ENCODE measurements around the gene TTLL11.
A peak's percentile ranks its signal among the peaks of the same experiment; 100 is the strongest.

Gene TTLL11

DNA sequence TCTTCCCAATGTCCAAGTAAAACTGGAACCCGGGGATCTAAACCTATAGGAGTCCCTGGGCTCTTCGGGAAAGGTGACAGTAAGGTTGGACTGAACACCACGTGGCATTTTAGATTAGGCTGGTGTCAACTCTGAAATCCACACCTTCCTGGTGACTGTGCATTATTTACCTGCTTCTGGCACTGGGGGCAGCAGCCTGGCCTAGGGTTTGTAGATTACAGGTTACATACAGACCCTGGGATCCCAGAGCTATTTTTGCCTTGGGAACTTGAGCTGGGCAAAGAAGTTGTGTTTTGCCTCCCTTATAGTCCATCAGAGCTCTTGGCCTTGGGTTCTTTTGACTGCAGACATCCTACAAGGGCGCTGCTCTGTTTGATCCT lies 268.5 kb downstream of the TTLL11 start:
- WGBS, 2 donors (ENCODE audit: extremely low coverage in 2 of 2, insufficient read length in 2 of 2, insufficient replicate concordance in 1 of 2), result no CpG with 5 or more reads among the region's 4 CpGs
- H3K27ac ChIP-seq (replicated peaks; ENCODE audit: low read length), result no peak overlapping the region
- no peak overlapping the region for H2BK5ac ChIP-seq (ENCODE audit: low read length)

DNA sequence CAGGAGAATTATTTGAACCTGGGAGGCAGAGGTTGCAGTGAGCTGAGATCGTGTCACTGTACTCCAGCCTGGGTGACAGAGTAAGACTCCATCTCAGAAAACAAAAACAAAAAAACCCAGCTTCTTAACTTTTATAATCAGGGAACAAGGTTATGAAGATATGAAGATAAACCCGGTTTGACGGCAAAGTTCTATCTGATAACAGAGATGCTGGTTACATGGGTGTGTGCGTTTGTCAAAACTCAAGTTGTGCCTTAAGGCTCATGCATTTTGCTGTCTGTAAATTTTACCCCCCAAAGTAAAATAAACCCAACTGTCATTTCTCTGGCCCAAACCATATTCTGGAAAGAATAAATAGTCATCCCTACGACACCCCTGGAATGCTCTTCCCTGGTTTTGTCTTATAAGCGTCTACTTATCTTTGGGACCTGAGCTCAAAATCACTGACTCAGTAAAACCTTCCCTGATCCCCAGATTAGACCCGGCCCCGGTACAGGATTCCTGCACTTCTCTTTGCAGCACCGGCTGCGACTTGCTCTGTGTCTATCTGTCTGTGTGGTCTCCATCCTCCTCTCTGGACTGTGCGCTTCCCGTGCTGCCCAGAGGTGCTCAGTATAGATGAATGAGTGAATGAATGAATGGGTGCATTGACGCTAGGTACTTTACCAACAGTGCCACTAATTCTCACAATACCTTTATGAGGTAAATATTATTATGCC lies 269.5 kb downstream of the TTLL11 start:
- no peak overlapping the region for H2BK12ac ChIP-seq (ENCODE audit: low read length)
- H3K36me3 ChIP-seq (replicated peaks in 1 of 2; ENCODE audit: control insufficient read depth in 2 of 2, insufficient read depth in 2 of 2, low read length in 2 of 2), result no peaks in the 10 kb centered on the region
- no peak overlapping the region for H2BK15ac ChIP-seq (ENCODE audit: low read length)
- no peak overlapping the region for H2AK5ac ChIP-seq (ENCODE audit: low read depth, low read length)
- no peak overlapping the region for H2BK5ac ChIP-seq (ENCODE audit: low read length)
- no peak overlapping the region for H4K91ac ChIP-seq (ENCODE audit: low read depth, low read length, poor library complexity)
- no peaks in the 10 kb centered on the region for H3K9me3 ChIP-seq (replicated peaks in 1 of 2; ENCODE audit: control insufficient read depth in 2 of 2, insufficient read depth in 1 of 2, low read depth in 1 of 2, low read length in 2 of 2)
- H2BK120ac ChIP-seq (ENCODE audit: low read depth, low read length), result no peak overlapping the region
- H4K8ac ChIP-seq (ENCODE audit: low read depth, low read length), result no peak overlapping the region
- no peak overlapping the region for H2AFZ ChIP-seq (ENCODE audit: low read length)
- H3K27ac ChIP-seq (replicated peaks; ENCODE audit: low read length), result no peak overlapping the region
- no peak overlapping the region for H3K18ac ChIP-seq (ENCODE audit: low read length)
- peaks cover 17 to 19% of the 10 kb centered on the region in 2 donors for H3K4me1 ChIP-seq (ENCODE audit: control insufficient read depth in 2 of 2, insufficient read depth in 1 of 2, low read depth in 1 of 2, low read length in 2 of 2)
- H3K9ac ChIP-seq (ENCODE audit: low read depth, low read length, poor library complexity), result no peak overlapping the region
- H3K14ac ChIP-seq (ENCODE audit: low read length), result no peak overlapping the region
- H3K4ac ChIP-seq (ENCODE audit: low read length), result no peak overlapping the region
- H3K23ac ChIP-seq (ENCODE audit: low read depth, low read length, poor library complexity), result no peak overlapping the region
- WGBS, 2 donors (ENCODE audit: extremely low coverage in 2 of 2, insufficient read length in 2 of 2, insufficient replicate concordance in 1 of 2), result no CpG with 5 or more reads among the region's 13 CpGs
- H3K79me1 ChIP-seq (ENCODE audit: low read depth, low read length), result no peaks in the 10 kb centered on the region
- no peak overlapping the region for H3K4me3 ChIP-seq (ENCODE audit: low read length in 2 of 2)
- no peak overlapping the region for H3K4me2 ChIP-seq (ENCODE audit: insufficient read depth, low read length, poor library complexity, severe bottlenecking)
- DNase-seq (ENCODE audit: low spot score), result no peak
- H3K27me3 ChIP-seq (ENCODE audit: control insufficient read depth in 3 of 3, insufficient read depth in 3 of 3, low read depth in 1 of 3, low read length in 3 of 3), result peaks cover 0 to 20% (median 0%) of the 10 kb centered on the region in 3 experiments

More for the DNA sequence above, 268.5 kb downstream of the TTLL11 start:
- Histone ChIP-seq H2BK12ac (ENCODE audit: low read length) (no peak overlapping the region), H4K8ac (ENCODE audit: low read depth, low read length) (no peak overlapping the region), H2BK15ac (ENCODE audit: low read length) (no peak overlapping the region), H3K4ac (ENCODE audit: low read length) (no peak overlapping the region), H3K4me1 (ENCODE audit: control insufficient read depth in 2 of 2, insufficient read depth in 1 of 2, low read depth in 1 of 2, low read length in 2 of 2) (peaks cover 7 to 11% of the 10 kb centered on the region in 2 donors), H3K18ac (ENCODE audit: low read length) (no peak overlapping the region), H3K23ac (ENCODE audit: low read depth, low read length, poor library complexity) (no peak overlapping the region), H3K36me3 (replicated peaks in 1 of 2; ENCODE audit: control insufficient read depth in 2 of 2, insufficient read depth in 2 of 2, low read length in 2 of 2) (no peaks in the 10 kb centered on the region), H4K91ac (ENCODE audit: low read depth, low read length, poor library complexity) (no peak overlapping the region), H2AFZ (ENCODE audit: low read length) (no peak overlapping the region), H3K4me2 (ENCODE audit: insufficient read depth, low read length, poor library complexity, severe bottlenecking) (no peak overlapping the region), H3K14ac (ENCODE audit: low read length) (no peak overlapping the region), H3K9ac (ENCODE audit: low read depth, low read length, poor library complexity) (no peak overlapping the region), H2AK5ac (ENCODE audit: low read depth, low read length) (no peak overlapping the region), H3K27me3 (ENCODE audit: control insufficient read depth in 3 of 3, insufficient read depth in 3 of 3, low read depth in 1 of 3, low read length in 3 of 3) (peaks cover 0 to 11% (median 0%) of the 10 kb centered on the region in 3 experiments), H2BK120ac (ENCODE audit: low read depth, low read length) (no peak overlapping the region), H3K9me3 (replicated peaks in 1 of 2; ENCODE audit: control insufficient read depth in 2 of 2, insufficient read depth in 1 of 2, low read depth in 1 of 2, low read length in 2 of 2) (no peaks in the 10 kb centered on the region), H3K4me3 (ENCODE audit: low read length in 2 of 2) (no peak overlapping the region), H3K79me1 (ENCODE audit: low read depth, low read length) (no peaks in the 10 kb centered on the region)
- no peak for DNase-seq (ENCODE audit: low spot score)

DNA sequence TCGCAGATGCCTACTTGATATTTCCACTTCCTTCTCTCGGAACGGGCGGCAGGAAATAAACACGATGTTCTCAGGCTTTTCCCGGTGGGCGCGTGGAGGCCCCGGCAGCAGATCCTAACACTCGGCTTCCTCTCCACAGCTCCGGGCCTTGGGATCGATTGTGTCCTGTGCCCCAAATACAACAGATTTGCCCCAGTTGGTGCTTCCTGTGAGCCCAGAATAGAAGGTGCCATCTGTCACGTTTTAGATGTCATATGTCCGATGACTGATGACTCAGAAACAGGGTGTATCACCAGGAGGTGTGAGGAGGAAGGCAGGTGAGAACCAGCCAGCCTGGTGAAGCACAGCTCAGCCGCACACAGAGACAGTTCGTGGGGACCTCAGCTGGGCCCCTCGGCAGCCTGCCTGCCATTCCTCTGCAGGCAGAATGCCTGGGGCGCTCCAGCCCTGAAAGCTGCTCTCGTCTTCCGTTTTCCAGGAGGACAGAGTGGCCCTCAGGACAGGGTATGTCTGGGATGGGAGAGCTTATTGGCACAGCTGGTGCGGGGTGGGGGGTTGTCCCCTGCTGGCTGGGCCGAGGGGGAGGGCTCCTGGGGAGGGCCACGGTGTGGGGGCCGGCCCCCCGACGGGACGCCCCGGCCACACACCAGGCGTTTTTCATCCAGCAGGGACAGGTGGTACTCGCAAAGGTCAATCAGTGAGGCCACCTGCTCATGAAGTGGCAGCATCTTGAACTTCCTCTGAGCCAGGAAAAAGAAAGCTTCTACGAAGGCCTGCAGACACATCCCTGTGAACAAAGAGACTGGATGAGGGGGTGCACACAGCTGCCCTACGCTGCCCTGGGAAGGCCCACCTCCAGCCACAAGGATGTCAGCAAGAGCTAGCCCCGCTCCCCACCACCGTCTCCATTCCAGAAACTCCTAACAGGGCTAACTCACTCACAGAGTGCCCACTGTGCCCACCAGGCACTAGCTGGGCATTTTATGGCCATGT lies 270.7 kb downstream of the TTLL11 start:
- Histone ChIP-seq H3K23ac (ENCODE audit: low read depth, low read length, poor library complexity) (no peak overlapping the region), H3K79me1 (ENCODE audit: low read depth, low read length) (no peaks in the 10 kb centered on the region), H4K8ac (ENCODE audit: low read depth, low read length) (no peak overlapping the region), H2BK12ac (ENCODE audit: low read length) (no peak overlapping the region), H3K9ac (ENCODE audit: low read depth, low read length, poor library complexity) (no peak overlapping the region), H2AFZ (ENCODE audit: low read length) (no peak overlapping the region), H3K18ac (ENCODE audit: low read length) (peak overlapping the region; percentile 68), H2BK15ac (ENCODE audit: low read length) (peak overlapping the region; percentile 63), H3K4me2 (ENCODE audit: insufficient read depth, low read length, poor library complexity, severe bottlenecking) (no peak overlapping the region), H3K14ac (ENCODE audit: low read length) (no peak overlapping the region), H3K4me1 (ENCODE audit: control insufficient read depth in 2 of 2, insufficient read depth in 1 of 2, low read depth in 1 of 2, low read length in 2 of 2) (peaks cover 20% of the 10 kb centered on the region in 2 donors), H2AK5ac (ENCODE audit: low read depth, low read length) (peak overlapping the region; percentile 32), H2BK5ac (ENCODE audit: low read length) (no peak overlapping the region), H3K4ac (ENCODE audit: low read length) (no peak overlapping the region), H3K27ac (replicated peaks; ENCODE audit: low read length) (no peak overlapping the region), H2BK120ac (ENCODE audit: low read depth, low read length) (no peak overlapping the region), H3K4me3 (ENCODE audit: low read length in 2 of 2) (no peak overlapping the region), H3K27me3 (ENCODE audit: control insufficient read depth in 3 of 3, insufficient read depth in 3 of 3, low read depth in 1 of 3, low read length in 3 of 3) (peaks cover 0 to 32% (median 0%) of the 10 kb centered on the region in 3 experiments), H4K91ac (ENCODE audit: low read depth, low read length, poor library complexity) (no peak overlapping the region), H3K9me3 (replicated peaks in 1 of 2; ENCODE audit: control insufficient read depth in 2 of 2, insufficient read depth in 1 of 2, low read depth in 1 of 2, low read length in 2 of 2) (no peaks in the 10 kb centered on the region), H3K36me3 (replicated peaks in 1 of 2; ENCODE audit: control insufficient read depth in 2 of 2, insufficient read depth in 2 of 2, low read length in 2 of 2) (no peaks in the 10 kb centered on the region)
- no peak for DNase-seq (ENCODE audit: low spot score)
- WGBS, 2 donors (ENCODE audit: extremely low coverage in 2 of 2, insufficient read length in 2 of 2, insufficient replicate concordance in 1 of 2), result no CpG with 5 or more reads among the region's 34 CpGs

DNA sequence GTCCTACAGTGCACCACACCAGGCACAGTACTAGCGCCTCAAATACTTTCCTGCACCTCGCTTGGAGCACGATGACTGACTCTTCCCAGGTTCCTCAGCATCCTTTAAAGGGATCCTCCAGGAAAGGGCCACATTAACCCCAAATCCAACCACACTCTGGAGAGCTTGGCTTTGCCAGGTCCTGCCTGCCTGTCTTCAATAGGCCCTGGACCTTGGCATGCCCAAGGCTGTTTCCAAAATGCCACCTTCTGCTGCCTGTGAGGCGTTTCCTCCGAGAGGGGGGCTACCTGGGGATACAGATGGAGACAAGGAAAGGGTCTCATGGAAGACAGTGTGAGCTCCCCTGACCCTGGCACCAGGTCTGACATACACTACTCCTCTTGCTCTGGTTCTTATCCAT lies 271.8 kb downstream of the TTLL11 start:
- no peak overlapping the region for H2AFZ ChIP-seq (ENCODE audit: low read length)
- no peak overlapping the region for H2BK5ac ChIP-seq (ENCODE audit: low read length)
- no peak overlapping the region for H3K18ac ChIP-seq (ENCODE audit: low read length)
- peak overlapping the region; percentile 81 for H2AK5ac ChIP-seq (ENCODE audit: low read depth, low read length)
- H3K23ac ChIP-seq (ENCODE audit: low read depth, low read length, poor library complexity), result no peak overlapping the region
- H3K36me3 ChIP-seq (replicated peaks in 1 of 2; ENCODE audit: control insufficient read depth in 2 of 2, insufficient read depth in 2 of 2, low read length in 2 of 2), result no peaks in the 10 kb centered on the region
- no peak overlapping the region for H4K8ac ChIP-seq (ENCODE audit: low read depth, low read length)
- no peak overlapping the region for H3K4me3 ChIP-seq (ENCODE audit: low read length in 2 of 2)
- no peak overlapping the region for H3K4ac ChIP-seq (ENCODE audit: low read length)
- no peak overlapping the region for H4K91ac ChIP-seq (ENCODE audit: low read depth, low read length, poor library complexity)
- no peak overlapping the region for H2BK120ac ChIP-seq (ENCODE audit: low read depth, low read length)
- no peak overlapping the region for H2BK12ac ChIP-seq (ENCODE audit: low read length)
- WGBS, 2 donors (ENCODE audit: extremely low coverage in 2 of 2, insufficient read length in 2 of 2, insufficient replicate concordance in 1 of 2), result no CpG with 5 or more reads among the region's 5 CpGs
- H3K4me1 ChIP-seq (ENCODE audit: control insufficient read depth in 2 of 2, insufficient read depth in 1 of 2, low read depth in 1 of 2, low read length in 2 of 2), result peaks cover 21 to 22% of the 10 kb centered on the region in 2 donors
- DNase-seq (ENCODE audit: low spot score), result no peak
- no peak overlapping the region for H3K27ac ChIP-seq (replicated peaks; ENCODE audit: low read length)
- H3K9ac ChIP-seq (ENCODE audit: low read depth, low read length, poor library complexity), result no peak overlapping the region
- H3K9me3 ChIP-seq (replicated peaks in 1 of 2; ENCODE audit: control insufficient read depth in 2 of 2, insufficient read depth in 1 of 2, low read depth in 1 of 2, low read length in 2 of 2), result peaks cover 0 to 2% of the 10 kb centered on the region in 2 donors
- H2BK15ac ChIP-seq (ENCODE audit: low read length), result peak overlapping the region; percentile 13
- peaks cover 0 to 41% (median 0%) of the 10 kb centered on the region in 3 experiments for H3K27me3 ChIP-seq (ENCODE audit: control insufficient read depth in 3 of 3, insufficient read depth in 3 of 3, low read depth in 1 of 3, low read length in 3 of 3)
- no peaks in the 10 kb centered on the region for H3K79me1 ChIP-seq (ENCODE audit: low read depth, low read length)
- H3K14ac ChIP-seq (ENCODE audit: low read length), result peak overlapping the region; percentile 57
- no peak overlapping the region for H3K4me2 ChIP-seq (ENCODE audit: insufficient read depth, low read length, poor library complexity, severe bottlenecking)
